Spleen (tissue), 7 donors: Measurements from ENCODE around the gene TRPV5.
A peak's percentile ranks its signal among the peaks of the same experiment; 100 is the strongest.

ENCODE experiments used
- POLR2A ChIP-seq, 3 donors: fragments of 450-650 bp; IDR thresholded peaks; one replicate each; pipeline ENCODE4 v1.5.1; 2017; ENCODE audit warnings: antibody characterized with exemption in 3 of 3, mild to moderate bottlenecking in 1 of 3
- TF ChIP-seq, protein P1 (sequence below), 11 experiments: fragments of 200-600 bp in 7 of 11; fragments of 450-650 bp in 4 of 11; sonication (generic) in 4 of 11; IDR thresholded peaks in 8 of 11; conservative IDR thresholded peaks in 3 of 11; 1 replicate in 7 of 11; 2 replicates in 4 of 11; pipeline versions ENCODE4 v1.4.0 to v1.8.0; 2016 to 2021; ENCODE audit warnings: antibody characterized with exemption in 11 of 11, inconsistent platforms in 4 of 11, mild to moderate bottlenecking in 1 of 11
- donor health status: DM: no; HTN: no; CAD: no; lungs with moderate emphysema.
- donor health status: DM: no; HTN: no; CAD: no.
- donor health status: DM: no; HTN: no; CAD: no.

DNA sequence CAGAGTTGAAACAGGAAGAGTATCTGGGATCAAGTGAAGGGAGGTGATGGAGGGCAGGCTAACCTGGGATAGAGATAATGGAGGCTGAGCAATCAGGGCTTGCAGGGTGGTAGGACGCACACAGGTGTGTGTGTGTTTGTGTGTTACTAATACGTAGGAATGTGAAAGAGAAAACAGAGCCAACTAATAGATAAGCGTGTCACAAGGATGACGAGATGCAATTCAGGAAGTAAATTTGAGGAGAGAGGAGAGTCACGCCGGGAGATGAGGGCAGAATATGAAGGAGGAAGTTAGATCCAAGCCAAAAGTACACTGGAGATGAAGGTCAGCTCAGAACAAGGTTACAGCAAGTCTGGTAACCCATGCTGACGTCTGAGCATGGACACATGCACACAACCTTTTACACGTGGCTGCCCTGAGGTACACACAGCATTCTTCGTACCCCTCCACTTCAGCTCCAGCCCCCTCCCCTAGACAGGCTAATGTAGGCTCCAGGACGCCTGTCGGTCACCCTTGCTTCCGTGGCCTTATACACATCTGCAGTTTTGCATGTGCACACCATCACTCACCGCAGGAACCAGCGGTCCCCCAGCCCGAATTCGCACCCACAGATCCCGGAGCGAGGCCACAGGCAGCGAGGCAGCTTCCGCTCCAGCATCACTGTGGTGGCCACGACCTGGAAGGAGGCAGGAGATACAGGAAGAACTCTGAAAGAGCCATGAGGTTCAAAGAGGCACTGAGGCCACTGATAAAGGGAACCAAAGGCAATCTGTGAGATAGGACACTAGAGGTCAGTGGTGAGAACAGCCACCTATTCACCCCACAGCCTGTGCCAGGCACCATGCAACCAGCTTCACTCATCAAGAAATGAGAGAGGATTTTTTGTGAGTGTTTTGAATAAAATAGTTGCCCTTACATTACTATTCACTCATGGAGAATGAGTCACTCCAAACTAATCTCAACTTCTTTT, 24.3 kb downstream of the TRPV5 start:
- TF ChIP-seq, protein P1, sequence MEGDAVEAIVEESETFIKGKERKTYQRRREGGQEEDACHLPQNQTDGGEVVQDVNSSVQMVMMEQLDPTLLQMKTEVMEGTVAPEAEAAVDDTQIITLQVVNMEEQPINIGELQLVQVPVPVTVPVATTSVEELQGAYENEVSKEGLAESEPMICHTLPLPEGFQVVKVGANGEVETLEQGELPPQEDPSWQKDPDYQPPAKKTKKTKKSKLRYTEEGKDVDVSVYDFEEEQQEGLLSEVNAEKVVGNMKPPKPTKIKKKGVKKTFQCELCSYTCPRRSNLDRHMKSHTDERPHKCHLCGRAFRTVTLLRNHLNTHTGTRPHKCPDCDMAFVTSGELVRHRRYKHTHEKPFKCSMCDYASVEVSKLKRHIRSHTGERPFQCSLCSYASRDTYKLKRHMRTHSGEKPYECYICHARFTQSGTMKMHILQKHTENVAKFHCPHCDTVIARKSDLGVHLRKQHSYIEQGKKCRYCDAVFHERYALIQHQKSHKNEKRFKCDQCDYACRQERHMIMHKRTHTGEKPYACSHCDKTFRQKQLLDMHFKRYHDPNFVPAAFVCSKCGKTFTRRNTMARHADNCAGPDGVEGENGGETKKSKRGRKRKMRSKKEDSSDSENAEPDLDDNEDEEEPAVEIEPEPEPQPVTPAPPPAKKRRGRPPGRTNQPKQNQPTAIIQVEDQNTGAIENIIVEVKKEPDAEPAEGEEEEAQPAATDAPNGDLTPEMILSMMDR (IDR thresholded peaks at IDR 0.05 in 8 of 11, conservative IDR thresholded peaks at IDR 0.05 in 3 of 11): peak in 6 of 11 experiments; percentile 19 to 60 (median 41)
- no peak for TF ChIP-seq POLR2A (IDR thresholded peaks at IDR 0.05)
